AG04450 (cell line): ENCODE data around the gene C16orf46. TPM values are rescaled to one million over a fixed set of nuclear protein-coding genes. Genes with fewer than 3 reads are reported as not detected.

ENCODE experiments used
- CTCF ChIA-PET: fragments of 300-600, 350-600 bp; formaldehyde crosslinking; extraction: SDS; loops from one replicate; lab custom pipeline; 2022; ENCODE audit warnings: antibody characterized with exemption, inconsistent platforms; lab: Charles Lee
- POLR2A ChIA-PET: fragments of 350-600 bp; formaldehyde crosslinking; extraction: SDS; loops from one replicate; lab custom pipeline; 2021; ENCODE audit warnings: antibody characterized with exemption, inconsistent platforms; lab: Yijun Ruan, JAX
- DNase-seq: peaks from one replicate; pipeline ENCODE4 v3.0.0-alpha.2; 2011; ENCODE audit warnings: low read depth, low spot score
- H3K27ac ChIP-seq: one replicate; pipeline ENCODE4 v1.5.1; 2012; ENCODE audit warnings: low read depth, low read length, control low read depth
- H3K27me3 ChIP-seq: one replicate; pipeline ENCODE4 v1.6.0; 2012; ENCODE audit warnings: low read length; ENCODE audit not compliant: control insufficient read depth, insufficient read depth
- H3K4me3 ChIP-seq: 2 replicates; pipeline ENCODE4 v1.5.1; 2011; ENCODE audit warnings: mild to moderate bottlenecking, low read depth, low read length, control low read depth
- H3K9me3 ChIP-seq: 2 replicates; pipeline ENCODE4 v1.5.1; 2012; ENCODE audit warnings: low read length; ENCODE audit not compliant: control insufficient read depth, insufficient read depth
- CTCF ChIP-seq: IDR thresholded peaks from 2 replicates; pipeline ENCODE4 v1.5.1; 2011; ENCODE audit warnings: low read depth, low read length, control low read depth, inconsistent platforms
- polyA plus RNA-seq: library from polyadenylated mRNA; depleted of rRNA; stranded (reverse); fragments of >200 nt; gene quantifications from 2 replicates; pipeline ENCODE4 v1.2.3, GENCODE V29; 2011

Gene C16orf46
- polyA plus RNA-seq, 1 experiment: 0.33 TPM

GRCh38 chr16:81029930-81030604 is 47.0 kb downstream of the C16orf46 start:
- no peak for DNase-seq
- CTCF ChIA-PET: interaction anchor here (1.1 to 2.8 kb wide), 3 partner anchors 16 to 175 kb away, joined by 4 to 10 read pairs (median 4); no protein-coding TSS in a partner anchor
- no peak for TF ChIP-seq CTCF
- H3K27ac ChIP-seq: no peak overlapping the region
- no peaks in the 10 kb centered on the region for H3K27me3 ChIP-seq
- POLR2A ChIA-PET: no interaction called here
- H3K9me3 ChIP-seq: no peaks in the 10 kb centered on the region
- H3K4me3 ChIP-seq: no peak overlapping the region

GRCh38 chr16:81026429-81026828 is 50.6 kb downstream of the C16orf46 start:
- Histone ChIP-seq H3K4me3 (no peak overlapping the region), H3K9me3 (no peaks in the 10 kb centered on the region), H3K27ac (no peak overlapping the region), H3K27me3 (no peaks in the 10 kb centered on the region)
- TF ChIP-seq CTCF: no peak
- CTCF ChIA-PET: interaction anchor here (0.6 kb wide), 1 partner anchor 9 kb away, joined by 4 read pairs; the partner anchor contains the start of gene ATMIN
- POLR2A ChIA-PET: no interaction called here
- no peak for DNase-seq

- DNase-seq: no peak
- CTCF ChIA-PET: interaction anchor here (0.6 to 2.0 kb wide), 5 partner anchors 14 to 19 kb away, joined by 3 to 13 read pairs (median 5); partner anchors contain the start of gene ATMIN
Measured at GRCh38 chr16:81018496-81018895, 58.5 kb downstream of the C16orf46 start.

DNA sequence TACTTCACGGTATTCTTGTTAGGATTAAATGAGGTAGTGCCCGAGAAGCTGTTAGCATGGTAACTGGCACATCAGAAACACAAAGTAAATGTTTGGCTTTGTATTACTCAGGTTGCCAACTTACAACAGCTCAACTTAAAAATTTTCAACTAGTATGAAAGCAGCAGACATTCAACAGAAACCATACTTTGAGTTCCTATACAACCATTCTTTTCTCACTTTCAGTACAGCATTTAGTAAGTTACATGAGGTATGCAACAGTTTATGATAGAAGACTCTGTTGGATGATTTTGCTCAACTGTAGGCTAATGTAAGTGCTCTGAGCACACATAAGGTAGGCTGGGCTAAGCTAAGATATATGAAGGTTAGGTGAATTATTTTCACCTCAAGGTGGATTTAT is 62.4 kb downstream of the C16orf46 start:
- no peak for TF ChIP-seq CTCF
- no peaks in the 10 kb centered on the region for H3K9me3 ChIP-seq
- H3K4me3 ChIP-seq: no peak overlapping the region
- no peaks in the 10 kb centered on the region for H3K27me3 ChIP-seq
- ChIA-PET POLR2A (no interaction called here), CTCF (interaction anchor here (1.2 to 1.4 kb wide), 4 partner anchors 10 to 21 kb away, joined by 3 to 9 read pairs (median 4); partner anchors contain the start of gene ATMIN)
- no peak overlapping the region for H3K27ac ChIP-seq
- no peak for DNase-seq

More at GRCh38 chr16:81018496-81018895, 58.5 kb downstream of the C16orf46 start:
- POLR2A ChIA-PET: interaction anchor here (1.5 kb wide), 1 partner anchor 12 kb away, joined by 4 read pairs; the partner anchor contains the start of genes CENPN and CMC2
- Histone ChIP-seq H3K27me3 (no peaks in the 10 kb centered on the region), H3K4me3 (no peak overlapping the region), H3K27ac (no peak overlapping the region), H3K9me3 (no peaks in the 10 kb centered on the region)
- TF ChIP-seq CTCF: no peak

DNA sequence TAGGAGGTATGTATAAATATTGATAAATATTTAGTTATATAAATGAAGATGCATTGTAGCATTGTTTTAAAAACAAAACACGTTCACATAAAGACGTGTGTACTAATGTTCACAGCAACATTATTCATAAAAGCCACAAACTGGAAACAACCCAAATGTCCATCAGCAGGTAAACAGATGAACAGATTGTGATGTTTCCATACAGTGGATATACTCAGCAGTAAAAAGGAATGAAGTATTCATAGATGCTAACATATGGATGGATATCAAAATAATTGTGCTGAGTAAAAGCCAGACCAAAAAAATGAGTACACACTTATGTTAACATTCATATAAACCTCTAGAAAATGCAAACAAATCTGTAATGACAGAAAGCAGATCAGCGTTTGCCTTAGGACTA is 64.1 kb downstream of the C16orf46 start:
- no peak overlapping the region for H3K27ac ChIP-seq
- POLR2A ChIA-PET: no interaction called here
- CTCF ChIA-PET: no interaction called here
- H3K9me3 ChIP-seq: no peaks in the 10 kb centered on the region
- no peaks in the 10 kb centered on the region for H3K27me3 ChIP-seq
- TF ChIP-seq CTCF: no peak
- H3K4me3 ChIP-seq: no peak overlapping the region
- no peak for DNase-seq
